AML-193 (cell line): ENCODE measurements around the gene FOXP4.

ENCODE experiments used
- DNase-seq, 2 experiments: peaks; one replicate each; lab custom pipeline; 2025; lab: John Stamatoyannopoulos, UW

FOXP4 gene

GRCh38 chr6:41644297-41644879 is 98.2 kb downstream of the FOXP4 start:
- no peak for DNase-seq

GRCh38 chr6:41645007-41645618 is 98.9 kb downstream of the FOXP4 start:
- DNase-seq = no peak

- no peak for DNase-seq
Measured at GRCh38 chr6:41646026-41646795, 100.0 kb downstream of the FOXP4 start.

GRCh38 chr6:41647061-41647511 is 100.9 kb downstream of the FOXP4 start:
- no peak for DNase-seq

GRCh38 chr6:41648070-41648585 is 101.9 kb downstream of the FOXP4 start:
- no peak for DNase-seq

GRCh38 chr6:41648921-41649320 is 102.7 kb downstream of the FOXP4 start:
- no peak for DNase-seq

- DNase-seq = no peak
Measured at GRCh38 chr6:41649596-41649995, 103.4 kb downstream of the FOXP4 start.

GRCh38 chr6:41650120-41650519 is 103.9 kb downstream of the FOXP4 start:
- no peak for DNase-seq

- DNase-seq = no peak
Measured at GRCh38 chr6:41651246-41651961, 105.2 kb downstream of the FOXP4 start.
